Measurements from ENCODE around the gene MAPK6. TPM values are rescaled to one million over a fixed set of nuclear protein-coding genes. Genes with fewer than 3 reads are reported as not detected.
A peak's percentile ranks its signal among the peaks of the same experiment; 100 is the strongest.

MAPK6 gene
- total RNA-seq, 4 donors from 2014 or later = 30.3 to 69.4 (median 42.0) TPM

GRCh38 chr15:52020221-52021085, 1.4 kb downstream of the MAPK6 start:
- TF ChIP-seq POLR2AphosphoS5 (IDR thresholded peaks at IDR 0.05) = no peak
- TF ChIP-seq CTCF (IDR thresholded peaks at IDR 0.05) = no peak
- TF ChIP-seq EP300 (IDR thresholded peaks at IDR 0.05; ENCODE audit: low read depth) = no peak
- no peak for TF ChIP-seq POLR2A (IDR thresholded peaks at IDR 0.05)
- Histone ChIP-seq H3K4me3 (peak overlapping the region; percentile 29 to 68 (median 54)), H3K36me3 (no peaks in the 10 kb centered on the region), H3K27ac (peak overlapping the region; percentile 94 to 97 (median 96)), H3K9me3 (no peaks in the 10 kb centered on the region), H3K27me3 (no peaks in the 10 kb centered on the region), H3K4me1 (peaks cover 9 to 36% (median 32%) of the 10 kb centered on the region in 4 donors)
- DNase-seq = no peak
- in situ Hi-C loops (cut with MboI; ENCODE audit: low pct_ligation_motif_present in 1 of 4, low pct_unique_long_range_greater_than_20kb in 1 of 4, low sequenced_read_pairs in 3 of 4) (no loop called here), intact Hi-C loops (cut with DNase I; ENCODE audit: low total_unique reads) (no loop called here)
- 2 to 3% methylated on average over 9 to 10 of the region's 10 CpGs for WGBS, 2 donors (ENCODE audit: low coverage in 1 of 2)

GRCh38 chr15:52021128-52021671, 2.2 kb downstream of the MAPK6 start:
- intact Hi-C loops (cut with DNase I; ENCODE audit: low total_unique reads) = no loop called here
- Histone ChIP-seq H3K4me1 (peaks cover 9 to 39% (median 32%) of the 10 kb centered on the region in 4 donors), H3K4me3 (peak overlapping the region in 3 of 4 donors; percentile 52 to 68 (median 57)), H3K27me3 (no peaks in the 10 kb centered on the region), H3K9me3 (no peaks in the 10 kb centered on the region), H3K27ac (peak overlapping the region; percentile 94 to 97 (median 96)), H3K36me3 (no peaks in the 10 kb centered on the region)
- TF ChIP-seq POLR2A (IDR thresholded peaks at IDR 0.05) (no peak), CTCF (IDR thresholded peaks at IDR 0.05) (peak in 2 of 5 experiments; percentile 15 to 43), POLR2AphosphoS5 (IDR thresholded peaks at IDR 0.05) (peak in 1 of 3 donors; percentile 8), EP300 (IDR thresholded peaks at IDR 0.05; ENCODE audit: low read depth) (no peak)
- 1 to 4% methylated on average over 4 of the region's 4 CpGs for WGBS, 2 donors (ENCODE audit: low coverage in 1 of 2)
- DNase-seq = peak; percentile 47
- in situ Hi-C loops (cut with MboI; ENCODE audit: low pct_ligation_motif_present in 1 of 4, low pct_unique_long_range_greater_than_20kb in 1 of 4, low sequenced_read_pairs in 3 of 4) = no loop called here

GRCh38 chr15:52021892-52022540, 3.0 kb downstream of the MAPK6 start:
- Histone ChIP-seq H3K9me3 (no peaks in the 10 kb centered on the region), H3K4me3 (peak overlapping the region in 1 of 4 donors; percentile 68), H3K27ac (peak overlapping the region; percentile 94 to 97 (median 96)), H3K4me1 (peaks cover 9 to 39% (median 32%) of the 10 kb centered on the region in 4 donors), H3K27me3 (no peaks in the 10 kb centered on the region), H3K36me3 (no peaks in the 10 kb centered on the region)
- DNase-seq = no peak
- intact Hi-C loops (cut with DNase I; ENCODE audit: low total_unique reads) (no loop called here), in situ Hi-C loops (cut with MboI; ENCODE audit: low pct_ligation_motif_present in 1 of 4, low pct_unique_long_range_greater_than_20kb in 1 of 4, low sequenced_read_pairs in 3 of 4) (no loop called here)
- 60 to 70% methylated on average over 5 to 10 of the region's 10 CpGs for WGBS, 2 donors (ENCODE audit: low coverage in 1 of 2)
- TF ChIP-seq POLR2AphosphoS5 (IDR thresholded peaks at IDR 0.05) (no peak), CTCF (IDR thresholded peaks at IDR 0.05) (no peak), POLR2A (IDR thresholded peaks at IDR 0.05) (no peak)

All from transverse colon (tissue), 4 donors.